Right ventricle myocardium superior (tissue), 1 donor: ENCODE measurements around the gene DIS3L2. TPM values are rescaled to one million over a fixed set of nuclear protein-coding genes. Genes with fewer than 3 reads are reported as not detected.
"Not testable (repeated sequence)": the region's sequence is repeated elsewhere in the genome, so short reads cannot be mapped to it uniquely, and the experiment has no call there.

Source experiments
- ATAC-seq: fragments of 200-7000 bp; cut with Tn5 transposase; one replicate; pipeline ENCODE4 v1.9.1; 2020; ENCODE audit warnings: mild to moderate bottlenecking; ENCODE audit not compliant: poor library complexity
- DNase-seq: peaks from one replicate; pipeline ENCODE4 v3.0.0-alpha.2; 2020
- intact Hi-C: fragments of 100-400 bp; cut with DNase I; formaldehyde crosslinking; loops from one replicate; pipeline ENCODE4 v1.11.2; 2022
- total RNA-seq: library from RNA; stranded (reverse); fragmentation: NEBNext Ultra II Directional; extraction: Animal tissue kit (Norgen Biotek cat#: 25700); gene quantifications from one replicate; pipeline ENCODE4 v1.2.1, GENCODE V29; 2021
- donor health status: DM: no; HTN: yes; CAD: no; lungs with severe emphysema.

DIS3L2 gene
- total RNA-seq, 1 donor from 2014 or later = 17.6 TPM

DNA sequence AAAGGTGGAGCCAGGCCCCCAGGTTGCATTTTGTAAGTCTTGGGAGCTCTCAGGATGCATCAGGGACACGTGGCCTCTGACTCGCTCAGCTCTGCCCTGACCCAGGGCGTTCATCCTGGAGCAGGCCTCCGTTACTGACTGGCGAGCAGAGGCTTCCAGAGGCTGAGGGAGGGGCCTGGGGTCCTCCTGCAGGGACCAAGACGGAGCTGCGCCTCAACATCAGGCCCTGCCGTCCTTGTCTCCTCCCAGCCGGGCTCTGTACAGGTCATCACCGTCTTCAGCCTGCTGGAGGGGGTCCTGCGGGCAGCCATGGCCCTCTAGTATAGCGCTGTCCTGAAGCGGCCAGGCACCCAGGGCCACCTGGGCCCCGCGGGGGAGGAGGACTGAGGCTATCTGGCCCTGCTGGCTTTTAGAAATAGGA lies 406.8 kb downstream of the DIS3L2 start:
- intact Hi-C loops = no loop called here
- DNase-seq = no peak
- no peak for ATAC-seq

DNA sequence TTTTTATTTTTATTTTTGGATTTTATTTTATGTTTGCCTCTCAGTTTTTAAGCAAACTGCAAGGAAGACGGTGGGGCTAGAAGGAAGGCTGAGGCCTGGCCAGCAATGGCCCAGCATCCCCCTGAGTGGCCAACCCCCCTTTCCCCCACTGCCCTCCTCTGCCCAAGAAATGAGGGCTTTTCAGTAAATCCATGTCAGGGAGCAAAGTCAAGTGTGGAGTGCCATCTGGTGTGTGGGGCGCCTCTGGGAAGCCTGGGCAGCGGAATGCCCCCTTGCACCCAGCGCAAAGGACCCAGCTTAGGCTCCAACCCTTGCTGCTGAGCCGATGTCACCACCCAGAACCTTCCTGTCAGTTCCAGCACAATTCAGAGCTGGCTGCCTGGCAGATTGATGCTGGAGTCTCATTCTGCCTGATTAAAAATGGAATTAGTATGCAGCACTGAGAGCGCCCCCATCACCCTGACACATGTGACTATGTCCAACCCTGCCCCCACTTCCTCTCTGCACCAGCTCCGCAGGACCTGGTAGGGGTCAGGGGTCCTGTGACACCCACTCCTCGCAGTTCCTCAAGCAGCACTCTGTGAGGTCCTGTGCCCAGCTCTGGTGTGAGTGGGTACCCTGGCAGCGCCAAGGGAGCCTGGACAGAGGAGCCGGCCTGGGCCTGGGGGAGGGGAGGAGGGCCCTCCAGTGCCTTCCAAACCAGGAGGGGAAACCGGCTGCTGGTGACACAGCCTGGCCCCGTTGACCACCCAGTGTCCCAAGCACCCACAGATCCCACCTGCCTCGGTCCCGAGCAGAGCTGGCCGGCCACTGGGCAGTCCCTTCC lies 407.8 kb downstream of the DIS3L2 start:
- DNase-seq (no peak), ATAC-seq (no peak)
- intact Hi-C loops = no loop called here

DNA sequence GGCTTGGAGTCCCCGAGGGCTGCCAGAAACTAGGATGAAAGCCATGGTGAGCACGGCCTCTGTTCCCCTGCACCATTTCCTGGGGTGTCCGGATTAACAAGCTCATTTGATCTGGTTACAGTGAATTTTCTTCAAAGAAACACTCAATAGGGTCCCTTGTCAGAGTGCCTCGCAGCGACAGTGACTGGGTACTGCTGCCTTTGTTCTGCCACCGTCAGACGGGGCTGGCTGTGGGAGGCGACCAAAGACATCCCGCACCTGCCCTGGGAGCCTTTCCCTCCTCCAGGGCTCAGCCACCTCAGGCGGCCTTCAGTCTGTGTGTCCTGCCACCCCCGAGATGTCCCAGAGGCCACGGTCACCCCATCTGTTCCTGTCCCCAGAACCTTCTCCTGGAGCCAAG lies 408.5 kb downstream of the DIS3L2 start:
- ATAC-seq, intact Hi-C loops, DNase-seq: not testable (repeated sequence)

DNA sequence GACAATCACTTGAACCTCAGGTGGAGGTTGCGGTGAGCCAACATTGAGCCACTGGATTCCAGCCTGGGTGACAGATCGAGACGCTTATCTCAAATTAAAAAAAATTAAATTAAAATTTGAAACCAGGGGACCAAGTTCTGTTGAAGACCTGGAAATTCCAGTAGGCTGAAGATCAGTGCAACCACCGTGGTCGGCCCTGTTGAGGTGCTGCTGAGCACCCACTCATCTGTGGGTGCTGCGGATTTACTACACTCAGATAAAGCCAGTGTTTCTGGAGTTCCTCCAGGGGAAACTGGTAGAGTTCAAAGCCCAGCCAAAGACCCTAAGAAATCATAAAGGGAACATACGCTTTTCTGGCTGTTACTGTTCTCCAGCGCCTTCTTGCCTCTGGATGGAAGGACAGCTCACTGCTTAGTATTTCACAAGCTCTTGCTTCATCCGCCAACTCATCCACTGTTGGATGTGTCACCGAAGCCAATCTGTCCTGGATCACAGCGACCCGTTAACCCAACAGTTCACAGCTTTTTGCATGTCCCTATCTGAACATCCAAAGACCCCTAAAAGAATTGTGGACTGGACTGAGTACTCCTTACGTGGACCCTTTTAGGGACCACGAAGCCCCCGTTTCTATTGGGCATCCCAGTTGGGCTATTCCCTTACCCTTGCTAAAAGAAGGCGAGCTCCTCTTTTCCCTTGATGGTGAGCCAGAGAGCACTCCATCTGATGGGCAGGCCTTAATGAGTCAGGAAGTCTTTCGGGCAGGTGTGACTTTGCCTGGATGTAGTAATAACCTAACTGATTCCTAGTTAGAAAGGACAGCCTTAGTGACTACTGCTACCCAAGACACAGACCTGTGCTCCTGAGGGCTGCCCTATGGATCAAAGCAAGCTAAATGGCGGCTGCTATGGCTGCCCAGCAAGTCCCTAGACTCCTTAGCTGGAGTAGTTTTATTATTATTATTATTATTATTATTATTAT lies 411.0 kb downstream of the DIS3L2 start:
- intact Hi-C loops = no loop called here

GRCh38 chr2:232374356-232374755 lies 412.8 kb downstream of the DIS3L2 start:
- ATAC-seq (no peak), DNase-seq (no peak)
- intact Hi-C loops = no loop called here

More for the DNA sequence above, 411.0 kb downstream of the DIS3L2 start:
- DNase-seq (no peak), ATAC-seq (no peak)

- intact Hi-C loops = no loop called here
- DNase-seq (no peak), ATAC-seq (no peak)
Observed at GRCh38 chr2:232375164-232375563, 413.7 kb downstream of the DIS3L2 start.

DNA sequence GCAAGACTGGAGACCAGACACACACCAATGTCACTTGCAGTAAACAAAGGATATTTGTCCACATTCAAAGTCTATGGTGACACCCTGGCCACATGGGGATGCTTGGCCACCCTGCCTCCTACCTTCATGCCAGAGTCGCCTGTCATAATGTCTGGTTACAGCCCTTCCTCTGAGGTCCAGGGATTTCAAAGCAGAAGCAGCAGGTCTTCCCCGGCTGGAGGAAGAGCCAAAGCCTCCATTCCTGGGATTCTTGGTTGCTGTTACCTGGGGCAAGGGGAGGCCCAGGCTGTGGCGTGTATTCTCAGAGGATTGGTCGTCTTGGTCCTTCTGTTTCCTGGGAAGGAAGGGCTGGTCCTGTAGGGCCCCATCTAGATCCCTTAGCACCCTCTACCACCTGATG lies 414.7 kb downstream of the DIS3L2 start:
- intact Hi-C loops = no loop called here
- DNase-seq (no peak), ATAC-seq (no peak)

DNA sequence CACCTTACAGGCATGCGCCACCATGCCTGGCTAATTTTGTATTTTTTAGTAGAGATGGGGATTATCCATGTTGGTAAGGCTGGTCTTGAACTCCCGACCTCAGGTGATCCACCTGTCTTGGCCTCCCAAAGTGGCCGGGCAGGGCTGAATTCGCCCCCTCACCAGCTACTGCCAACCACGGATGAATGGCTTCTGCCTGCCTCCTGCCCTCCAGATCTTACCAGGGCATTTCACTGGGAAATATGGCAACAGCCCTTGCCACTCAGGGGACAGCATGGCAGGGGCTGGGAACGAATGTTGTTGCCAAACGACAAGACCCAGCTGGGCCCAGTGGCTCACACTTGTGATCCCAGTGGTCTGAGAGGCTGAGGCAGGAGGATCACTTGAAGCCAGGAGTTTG lies 415.2 kb downstream of the DIS3L2 start:
- intact Hi-C loops = no loop called here
- no peak for DNase-seq
- no peak for ATAC-seq

DNA sequence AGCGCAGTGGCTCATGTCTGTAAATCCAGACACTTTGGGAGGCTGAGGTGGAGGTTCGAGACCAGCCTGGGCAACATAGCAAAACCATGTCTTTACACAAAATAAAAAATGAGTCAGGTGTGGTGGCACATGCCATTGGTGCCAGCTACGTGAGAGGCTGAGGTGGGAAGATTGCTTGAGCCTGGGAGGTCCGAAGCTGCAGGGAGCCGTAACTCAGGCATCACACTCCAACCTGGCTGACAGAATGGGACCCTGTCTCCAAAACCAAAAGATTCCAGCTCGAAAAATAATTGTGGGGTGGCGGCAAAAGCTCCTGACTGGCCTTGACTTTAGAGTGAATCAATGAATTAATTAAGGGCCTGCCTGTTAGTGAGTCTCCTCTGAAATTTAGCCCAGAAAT lies 415.8 kb downstream of the DIS3L2 start:
- ATAC-seq (no peak), DNase-seq (no peak)
- intact Hi-C loops = no loop called here

- DNase-seq (no peak), ATAC-seq (no peak)
- intact Hi-C loops = no loop called here
Observed at GRCh38 chr2:232377841-232378734, 416.6 kb downstream of the DIS3L2 start.

DNA sequence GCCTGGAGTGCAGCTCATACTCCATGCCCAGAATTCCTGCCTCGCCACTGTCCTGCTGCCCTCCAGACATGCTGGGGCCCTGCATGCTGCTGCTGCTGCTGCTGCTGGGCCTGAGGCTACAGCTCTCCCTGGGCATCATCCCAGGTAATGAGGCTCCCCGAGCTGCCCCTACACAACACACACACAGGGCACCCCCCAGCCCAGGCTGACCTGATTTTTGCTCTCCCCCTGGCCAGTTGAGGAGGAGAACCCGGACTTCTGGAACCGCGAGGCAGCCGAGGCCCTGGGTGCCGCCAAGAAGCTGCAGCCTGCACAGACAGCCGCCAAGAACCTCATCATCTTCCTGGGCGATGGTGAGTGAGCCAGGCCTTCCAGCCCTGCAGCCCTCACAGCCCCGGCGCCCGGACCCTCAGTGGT lies 417.2 kb downstream of the DIS3L2 start, which contains the start of gene ALPP:
ALPP (plus strand) TSS at position 17 of the 417 bp plus-strand sequence; CDS start at position 69, 52 bp downstream.
- ATAC-seq, intact Hi-C loops, DNase-seq: not testable (repeated sequence)

DNA sequence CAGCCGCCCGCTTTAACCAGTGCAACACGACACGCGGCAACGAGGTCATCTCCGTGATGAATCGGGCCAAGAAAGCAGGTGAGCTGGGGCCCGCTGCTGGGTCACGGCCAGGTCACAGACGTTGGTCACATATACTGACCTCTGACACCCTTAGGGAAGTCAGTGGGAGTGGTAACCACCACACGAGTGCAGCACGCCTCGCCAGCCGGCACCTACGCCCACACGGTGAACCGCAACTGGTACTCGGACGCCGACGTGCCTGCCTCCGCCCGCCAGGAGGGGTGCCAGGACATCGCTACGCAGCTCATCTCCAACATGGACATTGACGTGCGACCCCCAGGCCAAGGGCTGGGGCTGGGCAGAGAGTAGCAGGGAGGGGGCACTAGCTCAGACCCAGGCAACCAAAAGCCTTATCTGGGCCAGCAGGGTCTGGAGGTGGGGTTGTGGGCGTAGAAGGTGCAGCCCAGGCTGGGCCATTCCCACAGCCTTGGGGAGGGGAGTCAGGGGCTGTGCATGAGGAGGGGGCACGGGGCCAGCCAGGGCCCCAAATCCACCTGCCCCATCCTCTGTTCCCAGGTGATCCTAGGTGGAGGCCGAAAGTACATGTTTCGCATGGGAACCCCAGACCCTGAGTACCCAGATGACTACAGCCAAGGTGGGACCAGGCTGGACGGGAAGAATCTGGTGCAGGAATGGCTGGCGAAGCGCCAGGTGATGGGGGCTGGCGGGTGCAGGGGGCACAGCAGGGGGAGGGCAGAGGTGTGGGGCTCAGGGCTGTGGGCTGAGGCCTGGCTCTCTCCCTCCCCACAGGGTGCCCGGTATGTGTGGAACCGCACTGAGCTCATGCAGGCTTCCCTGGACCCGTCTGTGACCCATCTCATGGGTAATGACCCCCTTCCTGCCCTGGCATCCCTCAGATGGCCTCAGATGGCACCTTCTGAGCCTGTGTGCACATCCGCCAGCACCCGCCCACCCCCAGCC lies 418.4 kb downstream of the DIS3L2 start:
- ATAC-seq, DNase-seq, intact Hi-C loops: not testable (repeated sequence)

DNA sequence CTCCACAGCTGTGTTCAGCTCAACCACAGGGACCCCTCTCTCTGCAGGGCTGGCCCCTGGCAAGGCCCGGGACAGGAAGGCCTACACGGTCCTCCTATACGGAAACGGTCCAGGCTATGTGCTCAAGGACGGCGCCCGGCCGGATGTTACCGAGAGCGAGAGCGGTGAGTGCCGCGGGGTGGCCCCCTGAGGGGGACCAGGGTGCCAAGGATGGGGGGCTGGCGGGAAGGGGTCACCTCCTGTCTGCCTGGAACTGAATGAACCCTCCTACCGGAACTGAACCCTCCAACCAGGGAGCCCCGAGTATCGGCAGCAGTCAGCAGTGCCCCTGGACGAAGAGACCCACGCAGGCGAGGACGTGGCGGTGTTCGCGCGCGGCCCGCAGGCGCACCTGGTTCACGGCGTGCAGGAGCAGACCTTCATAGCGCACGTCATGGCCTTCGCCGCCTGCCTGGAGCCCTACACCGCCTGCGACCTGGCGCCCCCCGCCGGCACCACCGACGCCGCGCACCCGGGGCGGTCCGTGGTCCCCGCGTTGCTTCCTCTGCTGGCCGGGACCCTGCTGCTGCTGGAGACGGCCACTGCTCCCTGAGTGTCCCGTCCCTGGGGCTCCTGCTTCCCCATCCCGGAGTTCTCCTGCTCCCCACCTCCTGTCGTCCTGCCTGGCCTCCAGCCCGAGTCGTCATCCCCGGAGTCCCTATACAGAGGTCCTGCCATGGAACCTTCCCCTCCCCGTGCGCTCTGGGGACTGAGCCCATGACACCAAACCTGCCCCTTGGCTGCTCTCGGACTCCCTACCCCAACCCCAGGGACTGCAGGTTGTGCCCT lies 419.9 kb downstream of the DIS3L2 start:
- DNase-seq, intact Hi-C loops: not testable (repeated sequence)

DNA sequence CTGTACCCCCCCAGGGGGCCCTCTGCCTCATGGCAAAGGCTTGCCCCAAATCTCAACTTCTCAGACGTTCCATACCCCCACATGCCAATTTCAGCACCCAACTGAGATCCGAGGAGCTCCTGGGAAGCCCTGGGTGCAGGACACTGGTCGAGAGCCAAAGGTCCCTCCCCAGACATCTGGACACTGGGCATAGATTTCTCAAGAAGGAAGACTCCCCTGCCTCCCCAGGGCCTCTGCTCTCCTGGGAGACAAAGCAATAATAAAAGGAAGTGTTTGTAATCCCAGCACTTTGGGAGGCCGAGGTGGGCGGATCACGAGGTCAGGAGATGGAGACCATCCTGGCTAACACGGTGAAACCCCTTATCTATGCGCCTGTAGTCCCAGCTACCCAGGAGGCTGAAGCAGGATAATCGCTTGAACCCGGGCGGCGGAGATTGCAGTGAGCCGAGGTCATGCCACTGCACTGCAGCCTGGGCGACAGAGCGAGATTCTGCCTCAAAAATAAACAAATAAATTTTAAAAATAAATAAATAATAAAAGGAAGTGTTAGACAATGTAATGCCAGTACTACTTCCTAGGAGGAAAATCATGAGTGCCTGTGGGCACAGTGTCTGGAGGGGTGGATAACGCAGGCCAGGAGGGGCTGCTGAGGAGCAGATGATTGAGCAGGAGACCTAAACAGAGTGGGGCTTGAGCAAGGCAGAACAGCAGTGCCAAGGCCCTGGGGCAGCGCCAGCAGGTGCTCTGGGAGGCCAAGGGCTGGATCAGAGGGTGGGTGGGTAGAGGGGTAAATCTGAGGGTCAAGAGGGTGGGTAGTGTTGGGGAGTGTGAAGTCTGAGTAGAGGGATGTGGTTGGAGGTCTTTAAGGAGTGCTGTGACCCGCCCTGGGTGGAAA lies 421.1 kb downstream of the DIS3L2 start:
- ATAC-seq = no peak

More for the DNA sequence above, 419.9 kb downstream of the DIS3L2 start:
- not testable (repeated sequence) for ATAC-seq

GRCh38 chr2:232384466-232384865 lies 423.0 kb downstream of the DIS3L2 start:
- no peak for DNase-seq
- intact Hi-C loops = no loop called here
- no peak for ATAC-seq

More for the DNA sequence above, 421.1 kb downstream of the DIS3L2 start:
- DNase-seq = no peak
- intact Hi-C loops = no loop called here
